ENCODE results near the gene OTOP3. TPM values are rescaled to one million over a fixed set of nuclear protein-coding genes. Genes with fewer than 3 reads are reported as not detected.

The OTOP3 gene
- total RNA-seq, 1 donor from 2014 or later, result not detected

GRCh38 chr17:74957935-74958740 is 22.4 kb downstream of the OTOP3 start:
- Histone ChIP-seq H3K36me3 (no peaks in the 10 kb centered on the region), H3K4me1 (no peaks in the 10 kb centered on the region), H3K9me3 (no peaks in the 10 kb centered on the region), H3K27ac (no peak overlapping the region), H3K4me3 (no peak overlapping the region), H3K27me3 (no peaks in the 10 kb centered on the region)
- peak in 1 of 2 donors; percentile 78 for DNase-seq (ENCODE audit: low spot score in 2 of 2)
- intact Hi-C loops (cut with DNase I), result loop anchor here (2.0 kb wide), 1 partner anchor 213 kb away; no protein-coding TSS in a partner anchor
- TF ChIP-seq CTCF (IDR thresholded peaks at IDR 0.05), result peak; percentile 83 to 92 (median 87)

- Histone ChIP-seq H3K27me3 (no peaks in the 10 kb centered on the region), H3K4me1 (no peaks in the 10 kb centered on the region), H3K36me3 (no peaks in the 10 kb centered on the region), H3K9me3 (no peaks in the 10 kb centered on the region), H3K27ac (no peak overlapping the region), H3K4me3 (no peak overlapping the region)
- no peak for DNase-seq (ENCODE audit: low spot score in 2 of 2)
- no peak for TF ChIP-seq CTCF (IDR thresholded peaks at IDR 0.05)
- intact Hi-C loops (cut with DNase I), result loop anchor here (2.0 to 5.0 kb wide), 3 partner anchors 147 to 241 kb away; partner anchors contain the start of gene ARMC7
Measured at GRCh38 chr17:74959826-74960515, 24.3 kb downstream of the OTOP3 start.

GRCh38 chr17:74960570-74961342 is 25.1 kb downstream of the OTOP3 start:
- Histone ChIP-seq H3K27me3 (no peaks in the 10 kb centered on the region), H3K4me3 (no peak overlapping the region), H3K4me1 (no peaks in the 10 kb centered on the region), H3K9me3 (no peaks in the 10 kb centered on the region), H3K27ac (no peak overlapping the region), H3K36me3 (no peaks in the 10 kb centered on the region)
- no peak for TF ChIP-seq CTCF (IDR thresholded peaks at IDR 0.05)
- intact Hi-C loops (cut with DNase I), result loop anchor here (1.0 to 5.0 kb wide), 4 partner anchors 28 to 240 kb away; partner anchors contain the start of gene ARMC7
- DNase-seq (ENCODE audit: low spot score in 2 of 2), result no peak

- Histone ChIP-seq H3K36me3 (no peaks in the 10 kb centered on the region), H3K4me1 (no peaks in the 10 kb centered on the region), H3K9me3 (no peaks in the 10 kb centered on the region), H3K4me3 (no peak overlapping the region), H3K27ac (no peak overlapping the region), H3K27me3 (no peaks in the 10 kb centered on the region)
- intact Hi-C loops (cut with DNase I), result loop anchor here (1.0 to 5.0 kb wide), 4 partner anchors 26 to 239 kb away; partner anchors contain the start of gene ARMC7
- peak in 1 of 2 donors; percentile 91 for DNase-seq (ENCODE audit: low spot score in 2 of 2)
- TF ChIP-seq CTCF (IDR thresholded peaks at IDR 0.05), result peak; percentile 53 to 84 (median 77)
Measured at GRCh38 chr17:74961657-74962350, 26.1 kb downstream of the OTOP3 start.
